K562 (cell line): ENCODE measurements around the gene DGKZ. TPM values are rescaled to one million over a fixed set of nuclear protein-coding genes. Genes with fewer than 3 reads are reported as not detected.

Experiments
- ARID1B ChIP-seq: fragments of 450-650 bp; IDR thresholded peaks from 2 replicates; pipeline ENCODE4 v1.6.1; 2016; ENCODE audit warnings: antibody characterized with exemption, mild to moderate bottlenecking, inconsistent platforms
- CBX1 ChIP-seq: sonication (generic); IDR thresholded peaks from 2 replicates; pipeline ENCODE4 v1.6.1; 2016; ENCODE audit warnings: antibody characterized with exemption, low read depth, mild to moderate bottlenecking
- CXXC5 ChIP-seq: fragments of 250-450 bp; sonication (Bioruptor Pico); IDR thresholded peaks from 2 replicates; pipeline ENCODE4 v1.8.0; 2022; ENCODE audit warnings: inconsistent platforms, mild to moderate bottlenecking, moderate library complexity
- GATA2 ChIP-seq: sonication (generic); formaldehyde crosslinking; IDR thresholded peaks from 2 replicates; pipeline ENCODE4 v1.4.0; 2020; ENCODE audit warnings: mild to moderate bottlenecking, missing genetic modification reagents
- ILK ChIP-seq: fragments of 450-650 bp; IDR thresholded peaks from 2 replicates; pipeline ENCODE4 v1.6.1; 2016; ENCODE audit warnings: missing genetic modification characterization, low read depth, mild to moderate bottlenecking, missing compliant biosample characterization, moderate library complexity, borderline replicate concordance
- JUND ChIP-seq, 2 experiments: IDR thresholded peaks; 2 replicates in 1 of 2; 3 replicates in 1 of 2; pipeline ENCODE4 v1.6.1; 2011; ENCODE audit warnings: borderline replicate concordance in 2 of 2, low read depth in 2 of 2, low read length in 2 of 2, improper control_type of control experiment in 1 of 2, missing biosample characterization in 1 of 2, missing genetic modification characterization in 1 of 2, missing genetic modification reagents in 1 of 2
- MLLT1 ChIP-seq, 2 experiments: fragments of 450-650 bp; IDR thresholded peaks; 2 replicates each; pipeline ENCODE4 v1.6.1; 2016
- MTA2 ChIP-seq: fragments of 450-650 bp; IDR thresholded peaks from 2 replicates; pipeline ENCODE4 v1.6.1; 2016; ENCODE audit warnings: low read depth
- NCOR1 ChIP-seq: fragments of 450-650 bp; IDR thresholded peaks from 2 replicates; pipeline ENCODE4 v1.6.1; 2016; ENCODE audit warnings: mild to moderate bottlenecking, moderate library complexity
- SAP30 ChIP-seq: fragments of 200-600 bp; sonication (generic); IDR thresholded peaks from 2 replicates; pipeline ENCODE4 v1.6.1; 2012; ENCODE audit warnings: borderline replicate concordance, low read depth, mild to moderate bottlenecking, moderate library complexity, low read length, control low read depth, inconsistent platforms; ENCODE audit not compliant: insufficient read depth, poor library complexity, severe bottlenecking
- SIN3B ChIP-seq: fragments of 450-650 bp; IDR thresholded peaks from 2 replicates; pipeline ENCODE4 v1.6.1; 2017; ENCODE audit warnings: low read depth, mild to moderate bottlenecking, moderate library complexity
- SMAD1 ChIP-seq: fragments of 150-350 bp; IDR thresholded peaks from 2 replicates; pipeline ENCODE4 v1.6.1; 2014; ENCODE audit warnings: low read length, low read depth; ENCODE audit not compliant: partially characterized antibody
- TRIM25 ChIP-seq: fragments of 450-650 bp; IDR thresholded peaks from 2 replicates; pipeline ENCODE4 v1.7.0; 2016; ENCODE audit warnings: borderline replicate concordance
- ZNF23 ChIP-seq: fragments of 250-450 bp; sonication (Bioruptor Pico); IDR thresholded peaks from 2 replicates; pipeline ENCODE4 v1.4.0; 2020; ENCODE audit warnings: mild to moderate bottlenecking
- ZNF41 ChIP-seq: fragments of 250-450 bp; sonication (Bioruptor Pico); conservative IDR thresholded peaks from 2 replicates; pipeline ENCODE4 v1.4.0; 2020; ENCODE audit warnings: mild to moderate bottlenecking
- ZNF668 ChIP-seq: fragments of 250-450 bp; sonication (Bioruptor Pico); IDR thresholded peaks from 2 replicates; pipeline ENCODE4 v1.8.0; 2022; ENCODE audit warnings: mild to moderate bottlenecking, inconsistent platforms
- ZNF766 ChIP-seq: fragments of 200-800 bp; sonication (Bioruptor generic); conservative IDR thresholded peaks from 2 replicates; pipeline ENCODE4 v1.6.1; 2016; ENCODE audit warnings: missing genetic modification characterization, missing compliant biosample characterization
- polyA plus RNA-seq, 8 experiments: library from polyadenylated mRNA; depleted of rRNA in 4 of 8; stranded (reverse) in 5 of 8; unstranded in 3 of 8; fragments of >200 nt; fragmentation: Nextera tagmentation in 2 of 8; fragmentation: Illumina TruSeq in 1 of 8; extraction: Ambion mirVana in 2 of 8; extraction: Trizol in 1 of 8; gene quantifications; 2 replicates each; pipeline versions ENCODE4 v1.2.1 to v1.2.3, GENCODE V29; 2011 to 2014; ENCODE audit warnings: inconsistent platforms in 1 of 8, missing spikeins in 1 of 8
- total RNA-seq, 7 experiments: library from RNA; depleted of rRNA in 6 of 7; stranded (reverse); fragments of >200 nt in 6 of 7; fragmentation: Illumina TruSeq in 2 of 7; extraction: Trizol in 2 of 7; gene quantifications; 2 replicates each; pipeline versions ENCODE4 v1.2.1 to v1.2.3, GENCODE V29; 2011 to 2021; ENCODE audit warnings: low replicate concordance in 1 of 7
- TF ChIP-seq, protein P1 (sequence below): fragments of 200-800 bp; sonication (Bioruptor generic); IDR thresholded peaks from 2 replicates; pipeline ENCODE4 v1.6.1; 2017; ENCODE audit warnings: missing genetic modification characterization, missing compliant biosample characterization
- TF ChIP-seq, protein P2 (sequence below): fragments of 450-650 bp; IDR thresholded peaks from 2 replicates; pipeline ENCODE4 v1.7.1; 2018; ENCODE audit warnings: mild to moderate bottlenecking, low read depth; ENCODE audit not compliant: partially characterized antibody

The DGKZ gene
- total and polyA plus RNA-seq, 9 of the 15 experiments (the other 6 are each of a cell fraction or from before 2014, with no cell fraction given): 0.51 to 100 (median 44.2) TPM

- TF ChIP-seq MLLT1 (IDR thresholded peaks at IDR 0.05): no peak
- TF ChIP-seq MTA2: no peak
- TF ChIP-seq, protein P1, sequence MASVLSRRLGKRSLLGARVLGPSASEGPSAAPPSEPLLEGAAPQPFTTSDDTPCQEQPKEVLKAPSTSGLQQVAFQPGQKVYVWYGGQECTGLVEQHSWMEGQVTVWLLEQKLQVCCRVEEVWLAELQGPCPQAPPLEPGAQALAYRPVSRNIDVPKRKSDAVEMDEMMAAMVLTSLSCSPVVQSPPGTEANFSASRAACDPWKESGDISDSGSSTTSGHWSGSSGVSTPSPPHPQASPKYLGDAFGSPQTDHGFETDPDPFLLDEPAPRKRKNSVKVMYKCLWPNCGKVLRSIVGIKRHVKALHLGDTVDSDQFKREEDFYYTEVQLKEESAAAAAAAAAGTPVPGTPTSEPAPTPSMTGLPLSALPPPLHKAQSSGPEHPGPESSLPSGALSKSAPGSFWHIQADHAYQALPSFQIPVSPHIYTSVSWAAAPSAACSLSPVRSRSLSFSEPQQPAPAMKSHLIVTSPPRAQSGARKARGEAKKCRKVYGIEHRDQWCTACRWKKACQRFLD: peak; percentile 81
- no peak for TF ChIP-seq NCOR1
- no peak for TF ChIP-seq CBX1
- no peak for TF ChIP-seq ARID1B
- TF ChIP-seq ILK (tag): no peak
- TF ChIP-seq SIN3B: no peak; the same call in 1 of the 2 replicates
- no peak for TF ChIP-seq TRIM25
- no peak for TF ChIP-seq ZNF41 (CRISPR knock-in tag)
- no peak for TF ChIP-seq JUND (IDR thresholded peaks at IDR 0.05; ENCODE audit: borderline replicate concordance, low read depth, low read length)
- no peak for TF ChIP-seq JUND (tag; IDR thresholded peaks at IDR 0.05; ENCODE audit: borderline replicate concordance, low read depth, low read length)
- TF ChIP-seq GATA2 (CRISPR knock-in tag): no peak
- 0 out of 2 replicates have a peak, but pooled peaks have one; percentile 39 for TF ChIP-seq ZNF668
- peak; percentile 86 for TF ChIP-seq ZNF766
- TF ChIP-seq CXXC5 (CRISPR knock-in tag): peak; percentile 85
- TF ChIP-seq ZNF23: no peak
- TF ChIP-seq, protein P2, sequence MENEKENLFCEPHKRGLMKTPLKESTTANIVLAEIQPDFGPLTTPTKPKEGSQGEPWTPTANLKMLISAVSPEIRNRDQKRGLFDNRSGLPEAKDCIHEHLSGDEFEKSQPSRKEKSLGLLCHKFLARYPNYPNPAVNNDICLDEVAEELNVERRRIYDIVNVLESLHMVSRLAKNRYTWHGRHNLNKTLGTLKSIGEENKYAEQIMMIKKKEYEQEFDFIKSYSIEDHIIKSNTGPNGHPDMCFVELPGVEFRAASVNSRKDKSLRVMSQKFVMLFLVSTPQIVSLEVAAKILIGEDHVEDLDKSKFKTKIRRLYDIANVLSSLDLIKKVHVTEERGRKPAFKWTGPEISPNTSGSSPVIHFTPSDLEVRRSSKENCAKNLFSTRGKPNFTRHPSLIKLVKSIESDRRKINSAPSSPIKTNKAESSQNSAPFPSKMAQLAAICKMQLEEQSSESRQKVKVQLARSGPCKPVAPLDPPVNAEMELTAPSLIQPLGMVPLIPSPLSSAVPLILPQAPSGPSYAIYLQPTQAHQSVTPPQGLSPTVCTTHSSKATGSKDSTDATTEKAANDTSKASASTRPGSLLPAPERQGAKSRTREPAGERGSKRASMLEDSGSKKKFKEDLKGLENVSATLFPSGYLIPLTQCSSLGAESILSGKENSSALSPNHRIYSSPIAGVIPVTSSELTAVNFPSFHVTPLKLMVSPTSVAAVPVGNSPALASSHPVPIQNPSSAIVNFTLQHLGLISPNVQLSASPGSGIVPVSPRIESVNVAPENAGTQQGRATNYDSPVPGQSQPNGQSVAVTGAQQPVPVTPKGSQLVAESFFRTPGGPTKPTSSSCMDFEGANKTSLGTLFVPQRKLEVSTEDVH: no peak
- TF ChIP-seq SAP30: peak; percentile 97
- TF ChIP-seq SMAD1: no peak
Measured at GRCh38 chr11:46392421-46393230, 45.4 kb downstream of the DGKZ start (continued).
